Measurements from ENCODE around the gene HDHD2.

GRCh38 chr18:47143153-47143552, 7.1 kb downstream of the HDHD2 start:
- no peak for TF ChIP-seq CTCF (IDR thresholded peaks at IDR 0.05; ENCODE audit: insufficient read depth, low read length, poor library complexity, severe bottlenecking)
- TF ChIP-seq EZH2phosphoT487 (conservative IDR thresholded peaks at IDR 0.05; ENCODE audit: low read length): no peak
